ENCODE data around the gene TCF7L2.
A peak's percentile ranks its signal among the peaks of the same experiment; 100 is the strongest.

The TCF7L2 gene

GRCh38 chr10:112948196-112948595 is 1.9 kb upstream of the TCF7L2 start:
- no peak for DNase-seq

- DNase-seq = peak; percentile 7
Measured at GRCh38 chr10:112949143-112949823, 764 bp upstream of the TCF7L2 start.

- peak; percentile 13 for DNase-seq
Measured at GRCh38 chr10:112950714-112951358, 789 bp downstream of the TCF7L2 start.

- DNase-seq = peak; percentile 56
Measured at GRCh38 chr10:112951359-112952281, 1.6 kb downstream of the TCF7L2 start.

GRCh38 chr10:112952282-112953173 is 2.5 kb downstream of the TCF7L2 start:
- DNase-seq = no peak

GRCh38 chr10:112953174-112954159 is 3.4 kb downstream of the TCF7L2 start:
- DNase-seq = no peak

- no peak for DNase-seq
Measured at GRCh38 chr10:112954974-112955581, 5.0 kb downstream of the TCF7L2 start.

GRCh38 chr10:112955582-112956421 is 5.8 kb downstream of the TCF7L2 start:
- DNase-seq = no peak

GRCh38 chr10:112956631-112957350 is 6.7 kb downstream of the TCF7L2 start:
- no peak for DNase-seq

- no peak for DNase-seq
Measured at GRCh38 chr10:112957640-112958092, 7.6 kb downstream of the TCF7L2 start.

GRCh38 chr10:112958275-112958995 is 8.4 kb downstream of the TCF7L2 start:
- no peak for DNase-seq

GRCh38 chr10:112959207-112959838 is 9.3 kb downstream of the TCF7L2 start:
- DNase-seq = no peak

- DNase-seq = no peak
Measured at GRCh38 chr10:112960151-112960681, 10.2 kb downstream of the TCF7L2 start.

- no peak for DNase-seq
Measured at GRCh38 chr10:112961609-112962008, 11.6 kb downstream of the TCF7L2 start.

GRCh38 chr10:112962343-112962742 is 12.3 kb downstream of the TCF7L2 start:
- DNase-seq = no peak

GRCh38 chr10:112963835-112964234 is 13.8 kb downstream of the TCF7L2 start:
- DNase-seq = no peak

GRCh38 chr10:112964482-112964881 is 14.4 kb downstream of the TCF7L2 start:
- DNase-seq = no peak

Measured in CD4-positive, alpha-beta T cell treated with Interleukin-21 for 1 hour (primary cell).